ENCODE measurements around the gene ZNF576. TPM values are rescaled to one million over a fixed set of nuclear protein-coding genes. Genes with fewer than 3 reads are reported as not detected.
"Not testable (repeated sequence)": the region's sequence is repeated elsewhere in the genome, so short reads cannot be mapped to it uniquely, and the experiment has no call there.

ZNF576 gene
- total RNA-seq, 1 experiment from 2014 or later, result 18.6 TPM

DNA sequence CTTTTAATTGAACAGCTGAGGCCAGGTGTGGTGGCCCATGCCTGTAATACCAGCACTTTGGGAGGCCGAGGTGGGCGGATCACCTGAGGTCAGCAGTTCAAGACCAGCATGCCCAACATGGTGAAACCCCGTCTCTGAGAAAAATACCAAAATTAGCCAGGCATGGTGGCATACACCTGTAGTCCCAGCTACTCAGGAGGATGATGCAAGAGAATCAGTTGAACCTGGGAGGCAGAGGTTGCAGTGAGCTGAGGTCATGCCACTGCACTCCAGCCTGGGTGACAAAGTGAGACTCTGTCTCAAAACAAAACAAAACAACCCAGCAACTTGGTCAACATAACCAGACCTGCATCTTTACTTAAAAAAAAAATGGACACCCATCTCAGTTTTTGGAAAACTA is 9.4 kb upstream of the ZNF576 start:
- not testable (repeated sequence) for H3K27me3 ChIP-seq (ENCODE audit: control insufficient read depth, insufficient read depth, low read length); DNase-seq; H3K4me3 ChIP-seq (ENCODE audit: insufficient read depth, low read depth, low read length); H3K36me3 ChIP-seq (replicated peaks; ENCODE audit: control insufficient read depth, insufficient read depth, low read length)

DNA sequence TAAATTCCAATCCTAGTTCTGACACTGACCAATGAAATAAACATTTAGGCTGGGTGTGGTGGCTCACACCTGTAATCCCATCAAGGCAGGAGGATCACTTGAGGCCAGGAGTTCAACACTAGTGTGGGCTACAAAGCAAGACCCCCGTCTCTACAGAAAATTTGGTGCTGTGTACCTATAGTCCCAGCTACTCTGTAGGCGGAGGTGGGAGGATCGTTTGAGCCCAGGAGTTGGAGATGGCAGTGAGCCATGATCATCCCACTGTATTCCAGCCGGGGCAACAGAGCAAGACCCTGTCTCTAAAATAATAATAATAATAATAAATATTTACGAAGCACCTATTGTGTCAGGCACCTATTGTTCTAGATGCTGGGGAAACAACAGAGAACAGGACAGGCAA is 7.1 kb upstream of the ZNF576 start:
- DNase-seq, result no peak

DNA sequence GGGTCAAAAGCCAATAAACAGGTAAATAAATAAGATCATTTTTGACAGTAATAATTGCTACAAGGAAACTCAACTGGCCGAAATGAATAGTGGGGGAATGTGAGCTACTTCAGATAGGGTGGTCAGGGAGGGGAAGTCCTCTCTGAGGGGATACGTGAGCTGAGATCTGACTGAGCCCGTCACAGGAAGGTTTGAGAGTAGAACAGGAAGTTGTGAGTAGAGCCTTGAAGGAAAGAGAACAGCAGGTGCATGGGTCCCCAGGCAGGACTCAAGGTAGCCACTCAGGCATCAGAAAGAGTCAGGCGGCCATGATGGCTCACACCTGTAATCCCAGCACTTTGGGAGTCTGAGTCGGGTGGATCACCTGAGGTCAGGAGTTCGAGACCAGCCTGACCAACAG is 6.7 kb upstream of the ZNF576 start:
- H3K27me3 ChIP-seq (ENCODE audit: control insufficient read depth, insufficient read depth, low read length), result no peaks in the 10 kb centered on the region
- DNase-seq, result no peak
- H3K4me3 ChIP-seq (ENCODE audit: insufficient read depth, low read depth, low read length), result no peak overlapping the region
- peaks cover 12% of the 10 kb centered on the region for H3K36me3 ChIP-seq (replicated peaks; ENCODE audit: control insufficient read depth, insufficient read depth, low read length)

More for the DNA sequence above, 7.1 kb upstream of the ZNF576 start:
- H3K36me3 ChIP-seq (replicated peaks; ENCODE audit: control insufficient read depth, insufficient read depth, low read length), result peaks cover 12% of the 10 kb centered on the region
- H3K4me3 ChIP-seq (ENCODE audit: insufficient read depth, low read depth, low read length), result no peak overlapping the region
- H3K27me3 ChIP-seq (ENCODE audit: control insufficient read depth, insufficient read depth, low read length), result no peaks in the 10 kb centered on the region

DNA sequence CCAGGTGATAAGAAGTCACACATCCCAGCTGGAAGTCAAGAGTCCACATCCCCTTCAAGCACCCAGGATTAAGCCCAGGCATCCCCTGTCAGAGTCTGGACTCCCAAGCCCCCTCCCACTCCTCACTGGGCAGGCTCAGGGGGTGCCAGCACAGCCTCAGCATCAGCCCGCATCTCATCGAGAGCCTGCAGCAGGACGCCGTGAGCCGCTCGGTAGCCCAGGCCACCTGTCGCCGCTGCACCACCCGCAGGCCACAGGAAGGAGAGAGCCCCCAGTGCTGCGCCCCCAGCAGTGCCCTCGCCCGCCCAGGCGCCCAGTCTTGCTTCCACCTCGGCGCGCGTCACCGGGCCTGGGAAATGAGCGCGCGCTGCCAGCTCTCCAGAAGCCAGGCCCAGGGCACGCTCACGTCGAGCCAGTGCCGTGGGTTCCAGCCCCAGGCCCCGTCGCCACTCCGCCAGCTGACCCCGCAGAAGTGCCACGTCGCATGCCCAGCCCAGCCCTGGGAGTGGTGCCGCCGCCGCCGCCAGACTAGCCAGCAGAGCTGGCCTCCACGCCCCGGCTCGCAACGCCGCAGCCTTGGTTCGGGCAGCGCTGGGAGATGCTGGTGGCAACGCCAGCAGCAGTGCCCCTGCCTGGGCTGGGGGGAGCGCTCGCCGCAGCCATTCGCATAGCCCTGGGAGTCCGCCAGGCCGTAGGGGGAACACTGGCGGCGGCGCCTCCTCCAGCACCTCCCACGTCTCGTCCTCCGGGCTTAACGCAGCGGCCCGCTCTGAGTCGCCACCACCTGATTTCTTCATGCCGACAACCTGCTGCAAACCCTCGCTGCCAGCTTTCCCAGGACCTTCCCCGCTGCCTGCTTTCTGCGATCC is 4.3 kb upstream of the ZNF576 start:
- H3K27me3 ChIP-seq (ENCODE audit: control insufficient read depth, insufficient read depth, low read length), result no peaks in the 10 kb centered on the region
- DNase-seq, result no peak
- peaks cover 12% of the 10 kb centered on the region for H3K36me3 ChIP-seq (replicated peaks; ENCODE audit: control insufficient read depth, insufficient read depth, low read length)
- H3K4me3 ChIP-seq (ENCODE audit: insufficient read depth, low read depth, low read length), result no peak overlapping the region

DNA sequence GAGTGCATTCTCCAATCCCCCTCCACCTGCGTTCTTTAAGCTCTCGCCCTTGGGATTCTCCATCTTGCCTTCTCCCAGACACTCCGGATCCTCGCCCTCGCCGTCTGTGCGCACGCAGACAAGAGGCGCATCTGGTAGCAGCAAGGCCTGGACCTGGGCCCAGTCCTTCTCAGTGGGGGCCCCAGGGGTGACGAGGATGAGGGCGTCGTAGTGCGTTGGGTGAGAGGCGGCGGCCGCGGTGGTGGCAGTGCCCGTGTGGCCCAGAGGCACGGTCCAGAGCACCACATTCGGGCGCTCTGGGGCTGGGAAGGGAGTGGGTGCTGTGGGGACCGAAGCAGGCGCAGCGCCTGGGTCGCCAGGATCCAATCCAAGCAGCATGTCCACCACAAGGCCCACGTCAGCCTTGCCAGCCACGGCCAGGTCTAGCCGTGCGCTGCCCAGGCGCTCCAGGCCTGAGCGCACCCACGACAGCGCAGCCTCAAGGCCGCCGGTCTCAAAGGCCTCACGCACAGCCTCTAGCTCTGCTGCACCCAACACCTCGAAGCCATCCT is 3.5 kb upstream of the ZNF576 start:
- DNase-seq, result no peak
- Histone ChIP-seq H3K36me3 (replicated peaks; ENCODE audit: control insufficient read depth, insufficient read depth, low read length) (peaks cover 12% of the 10 kb centered on the region), H3K4me3 (ENCODE audit: insufficient read depth, low read depth, low read length) (no peak overlapping the region), H3K27me3 (ENCODE audit: control insufficient read depth, insufficient read depth, low read length) (no peaks in the 10 kb centered on the region)

DNA sequence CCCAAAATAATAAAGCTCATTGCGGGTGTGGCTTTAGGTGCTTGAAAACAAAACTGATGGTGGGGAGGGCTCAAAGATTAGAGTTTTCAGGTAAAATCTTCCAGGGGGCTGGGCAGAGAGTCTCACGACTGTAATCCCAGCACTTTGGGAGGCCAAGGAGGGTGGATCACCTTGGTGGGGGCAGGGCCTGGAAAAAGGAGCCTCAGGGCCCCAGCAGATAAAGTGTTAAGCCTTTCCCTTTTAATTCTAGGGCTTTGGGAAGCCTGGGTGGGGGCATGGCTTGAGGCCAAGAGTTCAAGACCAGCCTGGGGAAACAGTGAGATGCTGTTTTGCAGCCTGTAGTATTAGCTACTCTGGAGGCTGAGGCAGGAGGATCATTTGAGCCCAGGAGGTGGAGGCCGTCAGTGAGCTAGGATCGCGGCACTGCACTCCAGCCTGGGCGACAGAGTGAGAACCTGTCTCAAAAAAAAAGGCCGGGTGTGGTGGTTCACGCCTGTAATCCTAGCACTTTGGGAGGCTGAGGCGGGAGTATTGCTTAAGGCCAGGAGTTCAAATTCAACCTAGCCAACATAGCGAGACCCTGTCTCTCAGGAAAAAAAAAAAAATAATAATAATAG is 2.2 kb upstream of the ZNF576 start:
- Histone ChIP-seq H3K4me3 (ENCODE audit: insufficient read depth, low read depth, low read length) (no peak overlapping the region), H3K27me3 (ENCODE audit: control insufficient read depth, insufficient read depth, low read length) (no peaks in the 10 kb centered on the region), H3K36me3 (replicated peaks; ENCODE audit: control insufficient read depth, insufficient read depth, low read length) (peaks cover 10% of the 10 kb centered on the region)
- no peak for DNase-seq

GRCh38 chr19:43594710-43595604 is 1.4 kb upstream of the ZNF576 start:
- peak; percentile 89 for DNase-seq
- Histone ChIP-seq H3K36me3 (replicated peaks; ENCODE audit: control insufficient read depth, insufficient read depth, low read length) (peaks cover 12% of the 10 kb centered on the region), H3K4me3 (ENCODE audit: insufficient read depth, low read depth, low read length) (peak overlapping the region; percentile 43), H3K27me3 (ENCODE audit: control insufficient read depth, insufficient read depth, low read length) (no peaks in the 10 kb centered on the region)

DNA sequence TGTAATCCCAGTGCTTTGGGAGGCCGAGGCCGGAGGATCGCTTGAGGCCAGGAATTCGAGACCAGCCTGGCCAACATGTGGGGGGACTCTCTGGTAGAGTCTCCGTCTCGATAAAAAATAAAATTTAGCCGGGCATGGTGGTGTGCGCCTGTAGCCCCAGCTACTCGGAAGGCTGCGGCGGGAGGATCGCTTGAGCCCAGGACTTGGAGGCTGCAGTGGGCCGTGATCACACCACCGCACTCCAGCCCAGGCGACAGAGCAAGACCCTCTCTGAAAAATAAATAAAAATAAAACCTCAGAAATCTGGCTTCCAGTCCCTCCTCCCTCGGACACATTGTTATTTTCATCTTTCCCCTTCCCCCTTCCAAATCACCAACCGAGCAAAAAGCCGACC is 793 bp upstream of the ZNF576 start:
- Histone ChIP-seq H3K36me3 (replicated peaks; ENCODE audit: control insufficient read depth, insufficient read depth, low read length) (peaks cover 14% of the 10 kb centered on the region), H3K27me3 (ENCODE audit: control insufficient read depth, insufficient read depth, low read length) (no peaks in the 10 kb centered on the region), H3K4me3 (ENCODE audit: insufficient read depth, low read depth, low read length) (peak overlapping the region; percentile 43)
- no peak for DNase-seq

GRCh38 chr19:43596842-43597461 is 557 bp downstream of the ZNF576 start:
- DNase-seq, result no peak
- Histone ChIP-seq H3K27me3 (ENCODE audit: control insufficient read depth, insufficient read depth, low read length) (no peaks in the 10 kb centered on the region), H3K4me3 (ENCODE audit: insufficient read depth, low read depth, low read length) (peak overlapping the region; percentile 75), H3K36me3 (replicated peaks; ENCODE audit: control insufficient read depth, insufficient read depth, low read length) (peaks cover 14% of the 10 kb centered on the region)

DNA sequence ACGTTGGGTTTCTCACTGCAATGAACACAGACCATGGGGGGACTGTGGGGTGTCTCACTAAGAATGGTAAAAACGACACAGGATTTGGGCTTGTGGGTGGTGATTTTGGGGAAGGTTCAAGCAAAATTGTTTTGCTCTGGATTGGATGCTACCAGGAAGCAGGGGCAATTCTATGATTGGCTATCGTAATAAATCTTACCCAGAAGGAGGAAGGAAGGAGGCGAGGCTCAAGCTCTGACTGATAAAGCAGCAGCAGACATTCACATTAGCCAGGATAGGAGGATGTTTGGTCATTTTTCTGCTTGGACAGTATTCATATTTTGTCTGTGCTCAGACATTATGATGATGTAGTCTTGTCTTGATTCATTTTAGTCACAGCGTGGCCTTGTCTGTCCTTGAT is 1.5 kb downstream of the ZNF576 start:
- Histone ChIP-seq H3K4me3 (ENCODE audit: insufficient read depth, low read depth, low read length) (no peak overlapping the region), H3K36me3 (replicated peaks; ENCODE audit: control insufficient read depth, insufficient read depth, low read length) (peaks cover 14% of the 10 kb centered on the region)

GRCh38 chr19:43598445-43599240 is 2.2 kb downstream of the ZNF576 start:
- DNase-seq, result no peak
- H3K27me3 ChIP-seq (ENCODE audit: control insufficient read depth, insufficient read depth, low read length), result no peaks in the 10 kb centered on the region
- H3K4me3 ChIP-seq (ENCODE audit: insufficient read depth, low read depth, low read length), result no peak overlapping the region
- peaks cover 9% of the 10 kb centered on the region for H3K36me3 ChIP-seq (replicated peaks; ENCODE audit: control insufficient read depth, insufficient read depth, low read length)

More for the DNA sequence above, 1.5 kb downstream of the ZNF576 start:
- H3K27me3 ChIP-seq (ENCODE audit: control insufficient read depth, insufficient read depth, low read length), result no peaks in the 10 kb centered on the region
- DNase-seq, result no peak

- no peaks in the 10 kb centered on the region for H3K27me3 ChIP-seq (ENCODE audit: control insufficient read depth, insufficient read depth, low read length)
- H3K36me3 ChIP-seq (replicated peaks; ENCODE audit: control insufficient read depth, insufficient read depth, low read length), result peaks cover 5% of the 10 kb centered on the region
- no peak overlapping the region for H3K4me3 ChIP-seq (ENCODE audit: insufficient read depth, low read depth, low read length)
- no peak for DNase-seq
Observed at GRCh38 chr19:43599635-43600295, 3.4 kb downstream of the ZNF576 start.

GRCh38 chr19:43600326-43600725 is 3.9 kb downstream of the ZNF576 start:
- H3K4me3 ChIP-seq (ENCODE audit: insufficient read depth, low read depth, low read length); H3K36me3 ChIP-seq (replicated peaks; ENCODE audit: control insufficient read depth, insufficient read depth, low read length); DNase-seq; H3K27me3 ChIP-seq (ENCODE audit: control insufficient read depth, insufficient read depth, low read length): not testable (repeated sequence)
